22Rv1 (cell line): ENCODE results near the gene VEGFB.

ENCODE experiments used
- ZFX ChIP-seq: fragments of 450-650 bp; IDR thresholded peaks from 2 replicates; pipeline ENCODE4 v1.6.1; 2017; ENCODE audit warnings: antibody characterized with exemption, borderline replicate concordance
- TF ChIP-seq, protein P1 (sequence below): fragments of 450-650 bp; IDR thresholded peaks from 2 replicates; pipeline ENCODE4 v1.5.1; 2017; ENCODE audit warnings: mild to moderate bottlenecking

DNA sequence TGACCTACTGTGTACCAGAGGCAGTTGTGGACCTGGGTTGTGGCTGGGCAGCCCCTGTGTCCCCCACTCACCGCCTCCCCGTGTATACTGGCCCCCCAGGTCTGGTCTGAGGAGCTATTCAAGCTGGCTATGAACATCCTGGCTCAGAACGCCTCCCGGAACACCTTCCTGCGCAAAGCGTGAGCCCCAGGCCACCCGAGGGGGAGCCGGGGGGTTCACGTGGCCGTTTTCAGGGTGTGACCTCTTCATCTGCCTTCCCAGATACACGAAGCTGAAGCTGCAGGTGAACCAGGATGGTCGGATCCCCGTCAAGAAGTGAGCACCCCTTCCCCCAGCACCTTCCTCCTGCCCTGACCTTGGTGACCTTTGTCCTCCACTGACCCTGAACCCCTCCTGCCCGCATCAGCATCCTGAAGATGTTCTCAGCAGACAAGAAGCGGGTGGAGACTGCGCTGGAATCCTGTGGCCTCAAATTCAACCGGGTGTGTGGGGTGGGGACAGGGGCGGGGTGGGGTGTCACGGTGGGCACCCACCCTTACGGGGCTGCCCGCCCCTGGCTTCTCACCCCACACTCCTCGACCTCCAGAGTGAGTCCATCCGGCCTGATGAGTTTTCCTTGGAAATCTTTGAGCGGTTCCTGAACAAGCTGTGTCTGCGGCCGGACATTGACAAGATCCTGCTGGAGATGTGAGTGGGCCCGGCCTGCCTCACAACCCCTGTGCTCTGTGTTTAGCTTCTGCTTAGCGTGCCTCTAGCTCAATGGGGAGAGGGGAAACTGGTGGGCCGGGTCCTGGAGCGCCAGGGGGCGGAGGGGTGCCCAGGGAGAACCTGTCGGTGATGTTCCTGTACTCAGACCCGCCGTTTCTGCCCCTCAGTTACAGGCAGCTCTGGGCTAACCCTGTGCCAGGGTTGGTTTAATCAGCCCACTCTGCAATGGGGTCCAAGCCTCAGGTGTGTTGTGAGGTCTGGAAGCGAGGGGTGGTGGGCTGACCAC, 21.0 kb downstream of the VEGFB start:
- TF ChIP-seq, protein P1, sequence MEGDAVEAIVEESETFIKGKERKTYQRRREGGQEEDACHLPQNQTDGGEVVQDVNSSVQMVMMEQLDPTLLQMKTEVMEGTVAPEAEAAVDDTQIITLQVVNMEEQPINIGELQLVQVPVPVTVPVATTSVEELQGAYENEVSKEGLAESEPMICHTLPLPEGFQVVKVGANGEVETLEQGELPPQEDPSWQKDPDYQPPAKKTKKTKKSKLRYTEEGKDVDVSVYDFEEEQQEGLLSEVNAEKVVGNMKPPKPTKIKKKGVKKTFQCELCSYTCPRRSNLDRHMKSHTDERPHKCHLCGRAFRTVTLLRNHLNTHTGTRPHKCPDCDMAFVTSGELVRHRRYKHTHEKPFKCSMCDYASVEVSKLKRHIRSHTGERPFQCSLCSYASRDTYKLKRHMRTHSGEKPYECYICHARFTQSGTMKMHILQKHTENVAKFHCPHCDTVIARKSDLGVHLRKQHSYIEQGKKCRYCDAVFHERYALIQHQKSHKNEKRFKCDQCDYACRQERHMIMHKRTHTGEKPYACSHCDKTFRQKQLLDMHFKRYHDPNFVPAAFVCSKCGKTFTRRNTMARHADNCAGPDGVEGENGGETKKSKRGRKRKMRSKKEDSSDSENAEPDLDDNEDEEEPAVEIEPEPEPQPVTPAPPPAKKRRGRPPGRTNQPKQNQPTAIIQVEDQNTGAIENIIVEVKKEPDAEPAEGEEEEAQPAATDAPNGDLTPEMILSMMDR: no peak
- TF ChIP-seq ZFX: no peak
